Neural cell (in vitro differentiated cells): Measurements from ENCODE around the gene CHST8. TPM values are rescaled to one million over a fixed set of nuclear protein-coding genes. Genes with fewer than 3 reads are reported as not detected.

Source experiments
- H2AFZ ChIP-seq: fragments of 200-600, 300-800 bp; sonication (generic), shearing (Covaris generic); 2 replicates; pipeline ENCODE4 v1.6.0; 2014; ENCODE audit warnings: low read depth, mild to moderate bottlenecking, antibody characterized with exemption, low read length, moderate library complexity
- H3F3A ChIP-seq: fragments of 200-600 bp; shearing (Covaris generic); 2 replicates; pipeline ENCODE4 v1.6.1; 2016; ENCODE audit warnings: mild to moderate bottlenecking, moderate library complexity, mixed read lengths, antibody characterized with exemption, low read length; ENCODE audit not compliant: insufficient read depth, poor library complexity, severe bottlenecking
- H3K27ac ChIP-seq: fragments of 200-600, 300-800 bp; sonication (generic), shearing (Covaris generic); 2 replicates; pipeline ENCODE4 v1.5.1; 2014; ENCODE audit warnings: mild to moderate bottlenecking, low read length, moderate library complexity
- H3K27me3 ChIP-seq: fragments of 300-800, 200-600 bp; sonication (generic), shearing (Covaris generic); 2 replicates; pipeline ENCODE4 v1.6.0; 2014; ENCODE audit warnings: mild to moderate bottlenecking, low read depth, low read length, moderate library complexity; ENCODE audit not compliant: insufficient read depth
- H3K36me3 ChIP-seq: fragments of 300-800, 200-600 bp; sonication (generic), shearing (Covaris generic); 2 replicates; pipeline ENCODE4 v1.5.1; 2014; ENCODE audit warnings: mild to moderate bottlenecking, antibody characterized with exemption, low read length, moderate library complexity; ENCODE audit not compliant: insufficient read depth
- H3K4me2 ChIP-seq: fragments of 300-800, 200-600 bp; sonication (generic), shearing (Covaris generic); 2 replicates; pipeline ENCODE4 v1.6.0; 2014; ENCODE audit warnings: mild to moderate bottlenecking, low read length
- H3K4me3 ChIP-seq: fragments of 300-800, 200-600 bp; sonication (generic), shearing (Covaris generic); 2 replicates; pipeline ENCODE4 v1.5.1; 2014; ENCODE audit warnings: mild to moderate bottlenecking, low read length, moderate library complexity
- H3K79me2 ChIP-seq: fragments of 200-600 bp; shearing (Covaris generic); replicated peaks from 2 replicates; pipeline ENCODE4 v1.6.0; 2014; ENCODE audit warnings: mild to moderate bottlenecking, low read length, moderate library complexity; ENCODE audit not compliant: insufficient read depth
- H3K9ac ChIP-seq: fragments of 300-800, 200-600 bp; sonication (generic), shearing (Covaris generic); 2 replicates; pipeline ENCODE4 v1.6.1; 2016; ENCODE audit warnings: mild to moderate bottlenecking, low read length, mixed read lengths
- H3K9me2 ChIP-seq: fragments of 200-600 bp; shearing (Covaris generic); 2 replicates; pipeline ENCODE4 v1.6.1; 2016; ENCODE audit warnings: mild to moderate bottlenecking, low read length, mixed read lengths; ENCODE audit not compliant: insufficient read depth
- H3K9me3 ChIP-seq: fragments of 200-600, 300-800 bp; sonication (generic), shearing (Covaris generic); 2 replicates; pipeline ENCODE4 v1.6.1; 2016; ENCODE audit warnings: mild to moderate bottlenecking, mixed run types, low read length, moderate library complexity, mixed read lengths
- H4K20me1 ChIP-seq: fragments of 200-600 bp; shearing (Covaris generic); 2 replicates; pipeline ENCODE4 v1.6.1; 2016; ENCODE audit warnings: mild to moderate bottlenecking, mixed run types; ENCODE audit not compliant: insufficient read depth
- CTCF ChIP-seq: fragments of 450-650 bp; IDR thresholded peaks from 2 replicates; pipeline ENCODE4 v1.5.1; 2014; ENCODE audit warnings: antibody characterized with exemption, mild to moderate bottlenecking, moderate library complexity; ENCODE audit not compliant: poor library complexity, severe bottlenecking
- EP300 ChIP-seq: fragments of 450-650 bp; conservative IDR thresholded peaks from 2 replicates; pipeline ENCODE4 v1.6.1; 2014; ENCODE audit warnings: antibody characterized with exemption, mild to moderate bottlenecking, moderate library complexity; ENCODE audit not compliant: poor library complexity, severe bottlenecking
- EZH2 ChIP-seq: fragments of 200-600, 300-800 bp; shearing (Covaris generic), sonication (generic); IDR thresholded peaks from 2 replicates; pipeline ENCODE4 v1.6.1; 2014; ENCODE audit warnings: antibody characterized with exemption, low read length, borderline replicate concordance, mild to moderate bottlenecking; ENCODE audit not compliant: insufficient read depth, poor library complexity, severe bottlenecking
- MXI1 ChIP-seq: fragments of 450-650 bp; conservative IDR thresholded peaks from 2 replicates; pipeline ENCODE4 v1.6.1; 2014; ENCODE audit warnings: antibody characterized with exemption, mild to moderate bottlenecking; ENCODE audit not compliant: poor library complexity, severe bottlenecking
- POLR2AphosphoS5 ChIP-seq: IDR thresholded peaks from 2 replicates; pipeline ENCODE4 v1.6.1; 2012
- RAD21 ChIP-seq: fragments of 450-650 bp; conservative IDR thresholded peaks from 2 replicates; pipeline ENCODE4 v1.6.1; 2014; ENCODE audit warnings: antibody characterized with exemption, mild to moderate bottlenecking, moderate library complexity
- REST ChIP-seq: IDR thresholded peaks from 2 replicates; pipeline ENCODE4 v1.6.1; 2012; ENCODE audit warnings: borderline replicate concordance
- SMC3 ChIP-seq: fragments of 450-650 bp; conservative IDR thresholded peaks from 2 replicates; pipeline ENCODE4 v1.6.1; 2014; ENCODE audit warnings: antibody characterized with exemption, mild to moderate bottlenecking, moderate library complexity; ENCODE audit not compliant: poor library complexity
- TAF1 ChIP-seq: IDR thresholded peaks from 2 replicates; pipeline ENCODE4 v1.6.1; 2012; ENCODE audit warnings: low read depth
- polyA plus RNA-seq: library from polyadenylated mRNA; depleted of rRNA; stranded (reverse); fragments of >200 nt; gene quantifications from 2 replicates; pipeline ENCODE4 v1.2.3, GENCODE V29; 2014

Gene CHST8
- polyA plus RNA-seq, 1 donor from 2014 or later = 7.1 TPM

- Histone ChIP-seq H3K9me3 (no peaks in the 10 kb centered on the region), H3K79me2 (no peaks in the 10 kb centered on the region), H3K4me2 (no peak overlapping the region), H3K27me3 (no peaks in the 10 kb centered on the region), H2AFZ (no peak overlapping the region), H3F3A (no peaks in the 10 kb centered on the region), H3K9ac (no peak overlapping the region), H4K20me1 (no peaks in the 10 kb centered on the region), H3K9me2 (no peaks in the 10 kb centered on the region), H3K4me3 (no peak overlapping the region), H3K36me3 (no peaks in the 10 kb centered on the region), H3K27ac (no peak overlapping the region)
- TF ChIP-seq MXI1 (no peak), TAF1 (no peak), REST (no peak), POLR2AphosphoS5 (no peak), RAD21 (no peak), EZH2 (no peak), CTCF (no peak), SMC3 (no peak), EP300 (no peak)
Measured at GRCh38 chr19:33653684-33654083, 31.9 kb downstream of the CHST8 start.

GRCh38 chr19:33654840-33655508, 33.2 kb downstream of the CHST8 start:
- no peak overlapping the region for H2AFZ ChIP-seq
- no peaks in the 10 kb centered on the region for H3K27me3 ChIP-seq
- H3K9ac ChIP-seq = no peak overlapping the region
- H3F3A ChIP-seq = no peaks in the 10 kb centered on the region
- TF ChIP-seq EP300 (no peak), REST (no peak), CTCF (no peak), EZH2 (no peak), MXI1 (no peak), POLR2AphosphoS5 (no peak), RAD21 (no peak), SMC3 (no peak), TAF1 (no peak)
- no peaks in the 10 kb centered on the region for H3K9me3 ChIP-seq
- H3K4me3 ChIP-seq = no peak overlapping the region
- no peaks in the 10 kb centered on the region for H3K9me2 ChIP-seq
- H3K27ac ChIP-seq = no peak overlapping the region
- H3K4me2 ChIP-seq = no peak overlapping the region
- no peaks in the 10 kb centered on the region for H3K36me3 ChIP-seq
- no peaks in the 10 kb centered on the region for H4K20me1 ChIP-seq
- H3K79me2 ChIP-seq = no peaks in the 10 kb centered on the region
